ENCODE results near the gene TUBGCP2.
"Not testable (repeated sequence)": the region's sequence is repeated elsewhere in the genome, so short reads cannot be mapped to it uniquely, and the experiment has no call there.

TUBGCP2 gene

GRCh38 chr10:133277277-133277992, 31.2 kb downstream of the TUBGCP2 start:
- peak; percentile 60 for DNase-seq

DNA sequence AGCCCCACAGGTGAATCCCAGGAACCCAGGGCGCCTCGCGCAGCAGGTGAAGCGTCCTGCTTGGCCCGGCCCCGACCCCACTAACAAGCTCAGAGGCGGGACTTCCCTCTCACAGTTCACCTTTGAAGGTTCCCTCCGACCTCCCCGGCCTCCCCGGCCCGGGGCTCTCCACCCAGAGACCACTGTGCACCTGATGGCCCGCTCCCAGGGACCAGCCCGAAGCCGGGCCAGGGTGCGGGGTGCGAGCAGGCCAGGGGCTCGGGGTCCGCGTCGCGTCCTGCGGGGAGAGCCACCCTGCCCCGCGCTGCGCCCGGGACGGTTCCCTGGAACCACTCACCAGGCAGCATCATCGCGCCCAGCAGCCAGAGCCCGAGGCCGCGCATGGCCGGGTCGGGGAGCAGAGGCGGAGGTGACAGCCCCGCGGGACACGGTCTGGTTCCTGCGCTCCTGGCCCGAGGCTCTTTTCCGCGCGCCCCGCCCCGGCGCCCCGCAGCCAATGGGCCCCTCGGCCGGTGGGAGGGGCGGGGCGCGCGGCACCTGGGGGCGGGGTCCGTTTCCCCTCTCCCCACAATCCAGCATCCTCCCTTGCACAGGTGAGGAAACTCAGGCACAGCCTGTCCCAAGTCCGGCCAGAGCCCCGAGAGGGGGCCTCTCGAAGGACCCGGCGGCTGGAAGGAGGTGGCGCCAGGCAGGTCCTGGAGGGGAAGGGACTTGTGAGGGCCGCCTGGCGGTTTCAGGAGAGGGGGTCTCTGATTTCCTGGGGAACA, 32.1 kb downstream of the TUBGCP2 start, which contains the start of gene ADAM8:
TSS of gene ADAM8 (minus strand) at position 434 of the 767 bp plus-strand sequence. CDS start at position 383, 51 bp downstream.
- peak; percentile 83 for DNase-seq

GRCh38 chr10:133276100-133276434, 32.6 kb downstream of the TUBGCP2 start:
- DNase-seq, result no peak

DNA sequence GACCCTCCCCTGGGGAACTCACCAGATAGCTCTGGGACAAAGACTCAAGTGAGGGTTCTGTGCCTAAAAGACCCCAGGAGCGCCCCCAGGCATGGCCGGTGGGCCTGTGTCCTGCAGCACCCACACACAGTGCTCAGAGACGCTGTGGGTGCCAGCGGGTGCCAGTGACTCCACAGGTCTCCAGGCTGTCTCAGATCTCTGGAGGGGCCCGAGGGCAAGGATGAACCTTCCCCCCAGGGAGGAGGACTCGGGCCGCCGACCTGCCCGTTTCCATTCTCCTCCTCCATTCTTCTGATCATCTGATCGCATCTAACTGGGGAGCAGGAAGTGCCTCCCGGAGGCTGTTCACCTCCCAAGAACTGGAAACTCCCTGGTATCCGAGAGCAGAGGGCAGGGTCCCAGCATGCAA, 33.0 kb downstream of the TUBGCP2 start:
- peak; percentile 81 for DNase-seq

- peak; percentile 90 for DNase-seq
Measured at GRCh38 chr10:133274751-133275683, 33.7 kb downstream of the TUBGCP2 start.

DNA sequence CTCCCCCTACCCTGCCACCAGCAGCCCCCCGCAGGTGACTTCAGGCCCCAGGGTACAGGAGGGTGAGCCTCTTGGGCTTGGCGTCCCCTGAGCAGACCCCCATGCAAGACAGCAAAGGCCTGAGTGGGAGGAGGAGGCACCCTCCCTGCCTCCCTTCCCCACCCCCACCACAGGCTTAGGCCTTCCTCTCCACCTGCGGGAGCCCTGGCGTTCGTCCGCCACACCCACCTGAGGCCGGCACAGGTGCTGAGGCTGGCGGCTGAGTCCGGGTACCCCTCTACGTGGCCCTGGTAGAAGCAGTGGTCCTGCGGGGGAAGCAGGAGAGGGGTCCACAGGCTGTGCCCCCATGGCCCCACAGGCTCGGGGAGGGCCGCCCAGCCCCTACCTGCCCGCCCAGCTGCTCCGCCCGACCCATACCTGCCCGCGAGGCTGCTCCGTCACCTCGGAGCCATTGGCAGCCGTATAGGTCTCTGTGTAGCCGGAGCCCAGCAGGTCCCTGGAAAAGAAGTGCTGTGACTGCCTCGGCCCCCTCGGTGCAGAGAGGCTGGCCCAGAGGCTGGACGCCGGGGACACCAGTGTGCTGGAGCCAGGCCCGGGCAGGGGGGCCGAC, 35.0 kb downstream of the TUBGCP2 start:
- no peak for DNase-seq

DNA sequence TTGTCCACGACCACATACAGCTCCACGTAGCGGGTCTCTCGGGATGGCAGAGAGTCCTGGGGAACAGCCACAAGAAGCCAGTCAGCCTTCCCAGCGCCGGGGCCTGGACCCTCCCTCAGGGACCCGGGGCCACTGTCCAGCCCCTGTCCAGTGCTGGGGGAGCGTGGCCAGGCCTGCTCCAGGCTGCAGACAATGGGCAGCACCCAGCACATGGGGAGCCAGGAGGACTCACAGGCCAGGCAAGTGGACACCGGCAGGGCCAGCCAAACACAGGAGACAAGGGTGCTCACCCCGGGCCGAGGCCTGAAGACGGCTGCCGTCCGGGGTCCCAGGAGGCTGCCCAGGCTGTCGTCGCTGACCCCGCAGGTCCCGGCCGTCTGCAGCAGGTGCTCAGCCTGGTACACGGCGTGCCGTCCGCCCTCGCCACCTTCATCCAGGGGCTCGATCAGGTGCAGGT, 35.7 kb downstream of the TUBGCP2 start:
- DNase-seq, result no peak

DNA sequence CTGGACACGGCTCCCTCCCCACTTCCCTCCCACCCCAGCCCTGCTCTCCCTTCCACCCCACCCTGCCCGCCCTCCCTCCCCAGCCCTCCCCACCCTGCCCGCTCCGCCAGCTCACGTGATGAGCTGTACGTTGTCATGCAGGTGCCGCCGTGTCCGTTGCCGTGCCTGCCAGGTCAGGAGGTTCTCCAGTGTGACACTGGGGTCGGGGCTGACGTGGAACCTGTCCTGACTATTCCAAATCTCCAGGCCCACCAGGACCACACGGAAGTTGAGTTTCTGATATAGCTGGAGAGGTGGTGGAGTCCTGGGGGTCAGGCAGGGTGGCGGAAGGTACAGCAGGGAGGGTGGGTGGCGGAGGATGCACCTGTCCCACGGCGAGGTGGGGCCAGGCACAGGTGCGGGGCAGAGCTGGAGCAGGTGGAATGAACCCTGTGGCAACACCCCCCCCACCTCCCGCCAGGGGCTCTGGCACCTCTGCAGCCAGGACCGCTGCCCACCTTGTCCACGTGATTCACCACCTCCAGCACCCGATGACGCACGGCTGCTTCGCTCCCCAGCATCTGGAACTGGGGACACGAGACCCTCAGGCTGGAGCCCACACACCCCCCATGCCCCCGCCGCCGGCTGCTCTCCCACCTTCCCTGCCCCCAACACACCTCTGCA, 36.2 kb downstream of the TUBGCP2 start:
- DNase-seq, result no peak

- no peak for DNase-seq
Measured at GRCh38 chr10:133271521-133272300, 37.0 kb downstream of the TUBGCP2 start.

- DNase-seq, result no peak
Measured at GRCh38 chr10:133270773-133271297, 37.8 kb downstream of the TUBGCP2 start.

DNA sequence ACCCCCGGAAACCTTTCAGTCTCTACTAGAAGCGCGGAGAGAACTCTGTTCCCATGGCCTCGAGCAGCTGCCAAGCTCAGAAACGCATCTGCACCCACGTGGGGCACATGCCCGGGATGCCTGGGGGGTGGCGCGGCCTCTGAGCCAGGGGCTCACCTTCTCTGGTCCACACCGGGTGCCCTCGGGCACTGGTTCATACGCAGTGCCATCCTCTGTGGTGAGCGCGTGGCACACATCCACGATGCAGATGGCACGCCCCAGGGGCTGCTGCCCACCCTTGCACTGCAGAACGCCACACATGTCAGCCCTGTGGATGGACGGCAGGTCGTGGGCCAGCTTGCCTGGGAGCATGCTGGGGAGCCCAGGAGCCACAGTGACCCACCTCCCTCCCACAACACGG, 38.5 kb downstream of the TUBGCP2 start:
- no peak for DNase-seq

- DNase-seq, result no peak
Measured at GRCh38 chr10:133269367-133269766, 39.3 kb downstream of the TUBGCP2 start.

- DNase-seq, result no peak
Measured at GRCh38 chr10:133268532-133268931, 40.1 kb downstream of the TUBGCP2 start.

DNA sequence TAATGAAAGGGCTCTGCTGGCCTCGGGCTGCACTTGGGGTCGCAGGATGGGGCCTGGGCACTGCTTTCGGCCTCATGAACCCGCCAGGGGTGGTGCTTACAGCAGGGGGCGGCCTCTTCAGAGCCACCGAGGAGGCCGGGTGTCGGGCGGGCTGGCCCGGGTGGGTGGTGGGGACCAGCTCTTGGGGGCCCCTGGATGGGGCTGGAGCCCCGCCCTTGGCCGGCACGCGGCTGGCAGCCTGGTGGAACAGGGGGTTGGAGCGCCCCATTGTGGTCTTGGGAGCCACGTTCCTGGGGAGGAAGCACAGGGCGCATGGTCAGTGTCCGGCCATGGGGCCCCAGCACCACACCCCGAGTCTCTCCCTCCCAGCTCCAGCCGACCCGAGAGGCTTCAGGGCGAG, 40.8 kb downstream of the TUBGCP2 start:
- DNase-seq, result no peak

GRCh38 chr10:133267293-133267692, 41.4 kb downstream of the TUBGCP2 start:
- DNase-seq, result no peak

- DNase-seq, result no peak
Measured at GRCh38 chr10:133266056-133266795, 42.4 kb downstream of the TUBGCP2 start.

DNA sequence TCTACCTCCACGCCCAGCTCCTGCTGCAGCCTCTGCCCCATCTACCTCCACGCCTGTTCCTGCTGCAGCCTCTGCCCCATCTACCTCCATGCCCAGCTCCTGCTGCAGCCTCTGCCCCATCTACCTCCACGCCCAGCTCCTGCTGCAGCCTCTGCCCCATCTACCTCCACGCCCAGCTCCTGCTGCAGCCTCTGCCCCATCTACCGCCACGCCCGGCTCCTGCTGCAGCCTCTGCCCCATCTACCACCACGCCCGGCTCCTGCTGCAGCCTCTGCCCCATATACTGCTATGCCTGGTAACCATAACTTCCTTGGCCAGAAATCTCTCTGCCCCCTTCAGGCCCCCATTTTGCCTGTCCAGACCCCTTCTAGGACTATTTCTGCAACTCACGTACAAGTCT, 43.6 kb downstream of the TUBGCP2 start:
- DNase-seq, result not testable (repeated sequence)

DNA sequence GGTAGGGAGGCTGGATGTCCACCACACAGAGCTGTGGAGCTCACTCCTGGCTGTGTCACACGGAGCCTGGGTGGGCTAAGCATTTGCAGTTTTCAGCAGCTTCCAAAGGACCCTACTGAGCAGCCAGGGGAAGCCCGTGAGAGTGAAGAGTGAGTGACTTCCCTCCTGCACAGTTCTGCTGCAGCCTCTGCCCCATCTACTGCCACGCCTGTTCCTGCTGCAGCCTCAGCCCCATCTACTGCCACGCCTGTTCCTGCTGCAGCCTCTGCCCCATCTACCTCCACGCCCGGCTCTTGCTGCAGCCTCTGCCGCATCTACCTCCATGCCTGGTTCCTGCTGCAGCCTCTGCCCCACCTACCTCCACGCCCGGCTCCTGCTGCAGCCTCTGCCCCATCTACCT, 44.2 kb downstream of the TUBGCP2 start:
- DNase-seq, result no peak

DNA sequence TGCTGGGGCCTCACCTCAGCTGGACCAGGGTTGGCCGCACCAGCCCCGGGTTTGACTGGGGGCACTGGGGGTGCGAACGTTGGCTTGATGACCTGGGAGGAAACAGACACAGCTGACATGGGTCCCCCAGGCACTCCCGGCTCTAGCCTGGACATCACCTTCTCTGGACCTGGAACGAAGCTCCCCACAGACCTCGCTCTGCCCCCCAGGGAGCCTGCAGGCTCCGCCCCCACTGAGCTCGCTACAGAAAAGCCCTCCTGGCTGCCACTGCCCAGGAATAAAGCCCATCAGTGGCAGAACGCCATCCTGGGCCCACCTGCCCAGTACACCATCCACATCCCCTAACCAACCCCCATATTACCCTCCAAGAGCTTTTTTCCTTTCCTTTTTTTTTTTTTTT, 45.0 kb downstream of the TUBGCP2 start:
- DNase-seq, result no peak

DNA sequence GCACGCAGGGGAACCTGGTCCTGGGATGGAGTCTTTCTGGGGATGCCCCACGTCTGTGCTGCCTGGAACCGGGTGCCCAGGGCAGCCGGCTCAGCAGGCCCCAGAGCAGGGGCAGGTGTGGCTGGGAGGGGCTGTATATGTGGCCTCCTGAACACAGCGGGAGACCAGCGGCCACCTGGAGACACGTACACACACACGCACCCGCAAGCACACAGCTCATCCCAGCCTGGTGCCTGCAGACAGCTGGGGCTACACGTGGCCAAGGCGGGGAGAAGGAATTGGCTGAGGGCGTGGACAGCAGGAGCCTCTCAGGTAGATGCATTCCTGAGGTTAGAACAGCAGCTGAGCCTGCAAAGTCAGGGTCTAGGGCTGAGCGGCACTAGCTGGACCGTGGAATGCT, 46.0 kb downstream of the TUBGCP2 start:
- no peak for DNase-seq

Measured in activated CD8-positive, alpha-beta memory T cell treated with anti-CD3 and anti-CD28 coated beads for 24 hours (primary cell).